Endometrial microvascular endothelial cells (primary cell): ENCODE data around the gene GABPB1. TPM values are rescaled to one million over a fixed set of nuclear protein-coding genes. Genes with fewer than 3 reads are reported as not detected.

Experiments
- in situ Hi-C: cut with HindIII; loops from 2 replicates; pipeline ENCODE4 v1.10.0; 2017; ENCODE audit warnings: low sequenced_read_pairs, low pct_unique_long_range_greater_than_20kb; ENCODE audit errors: inconsistent ontology term
- total RNA-seq: library from RNA; depleted of rRNA; stranded (reverse); fragments of >200 nt; gene quantifications from one replicate; pipeline ENCODE4 v1.2.3, GENCODE V29; 2015; ENCODE audit errors: inconsistent ontology term

GABPB1 gene
- total RNA-seq, 1 donor from 2014 or later = 48.5 TPM

- in situ Hi-C loops = no loop called here
Observed at GRCh38 chr15:50227076-50227475, 127.9 kb downstream of the GABPB1 start.

DNA sequence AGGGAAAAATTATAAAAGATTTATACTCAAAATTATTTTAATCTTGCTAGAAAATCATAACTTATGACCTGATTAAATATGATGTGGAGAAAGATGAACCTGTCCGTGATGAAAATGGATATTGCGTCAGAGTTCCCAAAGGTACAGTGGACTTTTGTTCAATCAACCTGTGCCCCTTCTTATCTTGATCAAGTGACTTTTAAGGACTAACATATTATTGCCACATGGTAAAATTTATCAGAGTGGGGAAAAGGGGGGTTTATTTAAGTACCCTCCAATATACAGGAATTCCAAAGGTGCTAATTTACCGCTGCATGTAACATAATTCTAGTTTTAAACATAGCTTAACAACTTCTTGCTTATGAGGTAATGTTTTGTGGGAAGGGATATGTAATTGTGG, 129.1 kb downstream of the GABPB1 start:
- in situ Hi-C loops = no loop called here

Other genes with a start within 250 kb of the GABPB1 start
- gene ATP8B4, start 236.0 kb downstream of the GABPB1 start, total RNA-seq = not detected
- gene SLC27A2, start 173.0 kb downstream of the GABPB1 start, total RNA-seq = not detected
- gene HDC, start 89.5 kb downstream of the GABPB1 start, total RNA-seq = not detected
- gene USP8, start 69.2 kb upstream of the GABPB1 start, total RNA-seq = 35.6 TPM
- not detected for gene USP50, start 191.5 kb upstream of the GABPB1 start, total RNA-seq